Measurements from ENCODE around the gene DUS1L.

The DUS1L gene

DNA sequence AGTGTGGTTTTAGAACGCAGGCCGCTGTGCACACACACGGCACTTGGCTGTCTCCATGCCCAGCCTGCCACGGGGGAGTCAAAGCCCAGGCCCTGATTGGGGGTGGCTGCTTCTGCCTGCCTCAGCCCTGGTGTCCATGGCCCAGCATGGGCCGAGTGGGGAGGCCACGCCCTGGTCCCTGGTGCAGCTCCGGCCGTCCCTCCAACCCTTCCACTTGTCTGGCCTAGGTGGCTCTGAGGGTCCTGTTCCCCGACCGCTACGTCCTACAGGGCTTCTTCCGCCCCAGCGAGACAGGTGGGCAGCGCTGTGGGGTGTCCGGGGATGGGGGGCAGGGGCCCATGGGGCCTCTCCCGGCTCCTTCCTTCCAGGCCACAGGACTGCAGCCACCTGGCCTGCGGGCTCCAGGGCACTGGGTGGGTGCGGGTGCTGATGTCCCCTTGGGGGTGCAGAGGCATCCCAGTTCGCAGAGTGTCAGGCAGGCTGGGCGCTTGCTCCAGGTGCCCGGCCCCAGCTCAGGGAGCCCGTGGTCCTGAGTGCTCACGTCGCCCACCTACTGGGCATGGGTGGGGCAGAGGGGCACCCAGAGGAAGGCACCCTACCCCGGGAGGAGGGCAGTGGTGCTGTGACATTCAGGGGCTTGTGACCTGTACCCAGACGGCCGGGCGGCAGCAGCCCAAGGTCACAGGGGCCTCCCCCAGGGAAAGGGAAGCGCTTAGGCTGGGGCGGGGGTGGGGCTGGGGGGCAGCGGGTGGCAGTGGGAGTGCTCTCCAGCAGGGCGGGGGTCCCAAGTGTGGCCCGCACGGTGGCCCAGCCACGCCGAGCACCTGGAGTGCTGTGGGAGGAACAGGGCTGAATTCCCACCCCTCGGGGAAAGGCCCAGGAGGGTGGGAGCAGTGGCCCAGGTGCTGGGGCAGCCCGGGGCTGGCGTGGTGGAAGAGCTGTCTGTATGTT, 54.8 kb downstream of the DUS1L start:
- DNase-seq: no peak

GRCh38 chr17:82009413-82009812, 56.2 kb downstream of the DUS1L start:
- DNase-seq: no peak

- no peak for DNase-seq
Measured at GRCh38 chr17:82008941-82009405, 56.6 kb downstream of the DUS1L start.

GRCh38 chr17:82008258-82008940, 57.2 kb downstream of the DUS1L start:
- DNase-seq: no peak

Data from hematopoietic multipotent progenitor cell treated with erythropoietin and hydrocortisone succinate and interleukin-3 and kit ligand, for 4 days (in vitro differentiated cells).